GM12865 (cell line): Measurements from ENCODE around the gene TUBB4B.

ENCODE experiments used
- DNase-seq: peaks from one replicate; pipeline ENCODE4 v3.0.0; 2010; ENCODE audit warnings: low read depth
- H3K4me3 ChIP-seq: 2 replicates; pipeline ENCODE4 v1.5.1; 2011; ENCODE audit warnings: mild to moderate bottlenecking, low read depth, low read length, control low read depth
- CTCF ChIP-seq: IDR thresholded peaks from 2 replicates; pipeline ENCODE4 v1.5.1; 2011; ENCODE audit warnings: low read length, control low read depth, low read depth, inconsistent platforms; ENCODE audit not compliant: insufficient read depth; ENCODE audit errors: missing control alignments

Gene TUBB4B

GRCh38 chr9:137194909-137195308 lies 46.2 kb upstream of the TUBB4B start:
- no peak overlapping the region for H3K4me3 ChIP-seq
- TF ChIP-seq CTCF: no peak
- no peak for DNase-seq

- no peak overlapping the region for H3K4me3 ChIP-seq
- TF ChIP-seq CTCF: no peak
- DNase-seq: no peak
Measured at GRCh38 chr9:137195525-137196220, 45.4 kb upstream of the TUBB4B start.

- no peak for TF ChIP-seq CTCF
- no peak overlapping the region for H3K4me3 ChIP-seq
- no peak for DNase-seq
Measured at GRCh38 chr9:137198051-137198901, 42.8 kb upstream of the TUBB4B start.

- H3K4me3 ChIP-seq: no peak overlapping the region
- no peak for DNase-seq
- no peak for TF ChIP-seq CTCF
Measured at GRCh38 chr9:137198902-137199283, 42.2 kb upstream of the TUBB4B start.

GRCh38 chr9:137199411-137200121 lies 41.5 kb upstream of the TUBB4B start:
- no peak for TF ChIP-seq CTCF
- H3K4me3 ChIP-seq: peak overlapping the region; percentile 39
- no peak for DNase-seq

- H3K4me3 ChIP-seq: peak within 1 kb of the TSS; percentile 79
- DNase-seq: peak; percentile 100
- TF ChIP-seq CTCF: no peak
Measured at GRCh38 chr9:137200311-137201204, 40.5 kb upstream of the TUBB4B start, which contains the start of gene TPRN. Gene TPRN (minus strand): TSS chr9:137200741. CDS start chr9:137200711, 30 bp downstream.
